ENCODE results near the gene GRM5. TPM values are rescaled to one million over a fixed set of nuclear protein-coding genes. Genes with fewer than 3 reads are reported as not detected.

Gene GRM5
- total RNA-seq, 3 donors from 2014 or later = 0.33 TPM; not detected in 2

DNA sequence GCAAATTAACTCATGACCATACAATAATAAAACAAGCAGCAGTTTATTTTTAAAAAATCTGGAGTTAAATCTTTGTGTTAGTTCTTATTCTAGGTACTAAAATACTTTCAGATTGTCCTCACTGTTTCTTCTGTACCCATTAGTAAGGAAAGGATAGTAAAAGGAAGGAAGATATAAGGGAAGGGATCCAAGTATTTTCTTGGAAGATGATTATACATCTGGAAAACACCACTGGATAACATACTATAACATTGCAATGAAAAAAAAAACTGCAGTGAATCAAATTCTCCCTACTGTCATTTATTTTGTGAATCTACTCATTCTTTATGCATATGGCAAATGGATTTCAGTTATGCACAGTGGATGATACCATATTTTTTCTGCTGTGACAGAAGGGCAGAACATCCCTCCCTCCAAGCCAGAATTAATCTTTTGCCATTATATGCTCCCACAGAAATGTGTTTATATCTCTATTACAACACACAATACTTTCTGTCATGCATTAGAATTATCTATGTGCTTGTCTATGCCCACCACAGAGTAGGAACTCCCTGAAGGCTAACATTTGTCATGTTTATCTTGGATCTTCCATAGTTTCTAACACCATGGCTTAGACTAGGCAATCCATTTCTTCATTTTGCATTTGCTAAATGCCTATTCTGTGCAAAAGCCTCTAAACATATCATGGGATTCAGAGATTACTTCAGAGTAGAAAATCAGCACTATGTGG, 446.0 kb downstream of the GRM5 start:
- intact Hi-C loops (cut with DNase I; ENCODE audit: low total_unique reads) = no loop called here
- TF ChIP-seq POLR2A (IDR thresholded peaks at IDR 0.05) (no peak), POLR2AphosphoS5 (IDR thresholded peaks at IDR 0.05) (no peak)
- TF ChIP-seq, protein P1, sequence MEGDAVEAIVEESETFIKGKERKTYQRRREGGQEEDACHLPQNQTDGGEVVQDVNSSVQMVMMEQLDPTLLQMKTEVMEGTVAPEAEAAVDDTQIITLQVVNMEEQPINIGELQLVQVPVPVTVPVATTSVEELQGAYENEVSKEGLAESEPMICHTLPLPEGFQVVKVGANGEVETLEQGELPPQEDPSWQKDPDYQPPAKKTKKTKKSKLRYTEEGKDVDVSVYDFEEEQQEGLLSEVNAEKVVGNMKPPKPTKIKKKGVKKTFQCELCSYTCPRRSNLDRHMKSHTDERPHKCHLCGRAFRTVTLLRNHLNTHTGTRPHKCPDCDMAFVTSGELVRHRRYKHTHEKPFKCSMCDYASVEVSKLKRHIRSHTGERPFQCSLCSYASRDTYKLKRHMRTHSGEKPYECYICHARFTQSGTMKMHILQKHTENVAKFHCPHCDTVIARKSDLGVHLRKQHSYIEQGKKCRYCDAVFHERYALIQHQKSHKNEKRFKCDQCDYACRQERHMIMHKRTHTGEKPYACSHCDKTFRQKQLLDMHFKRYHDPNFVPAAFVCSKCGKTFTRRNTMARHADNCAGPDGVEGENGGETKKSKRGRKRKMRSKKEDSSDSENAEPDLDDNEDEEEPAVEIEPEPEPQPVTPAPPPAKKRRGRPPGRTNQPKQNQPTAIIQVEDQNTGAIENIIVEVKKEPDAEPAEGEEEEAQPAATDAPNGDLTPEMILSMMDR (IDR thresholded peaks at IDR 0.05) = no peak
- no peaks in the 10 kb centered on the region for H3K27me3 ChIP-seq
- H3K27ac ChIP-seq = no peak overlapping the region
- H3K9me3 ChIP-seq = no peaks in the 10 kb centered on the region
- DNase-seq (ENCODE audit: low spot score in 2 of 2) = no peak
- H3K36me3 ChIP-seq = no peaks in the 10 kb centered on the region
- no peaks in the 10 kb centered on the region for H3K4me1 ChIP-seq
- no peak overlapping the region for H3K4me3 ChIP-seq

DNA sequence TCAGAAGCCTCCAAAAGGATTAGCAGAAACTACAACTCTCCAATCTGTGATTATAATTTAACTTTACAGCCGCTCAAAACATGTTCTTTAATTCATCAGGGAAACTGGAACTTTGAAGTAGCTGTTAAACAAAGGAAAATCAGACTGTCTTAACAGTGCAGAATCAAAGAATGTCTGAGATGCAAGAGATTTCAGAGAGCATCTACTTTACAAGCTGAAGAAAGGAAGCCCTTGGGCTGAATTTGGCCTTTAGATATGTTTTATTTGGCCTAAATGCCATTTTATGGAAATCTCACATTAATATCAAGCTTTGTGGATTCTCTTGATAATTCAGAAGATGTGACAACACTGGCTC, 446.7 kb downstream of the GRM5 start:
- no peak for DNase-seq (ENCODE audit: low spot score in 2 of 2)
- no peaks in the 10 kb centered on the region for H3K4me1 ChIP-seq
- H3K27ac ChIP-seq = no peak overlapping the region
- no peak for TF ChIP-seq POLR2AphosphoS5 (IDR thresholded peaks at IDR 0.05)
- TF ChIP-seq POLR2A (IDR thresholded peaks at IDR 0.05) = no peak
- TF ChIP-seq, protein P1 (IDR thresholded peaks at IDR 0.05) = no peak
- H3K36me3 ChIP-seq = no peaks in the 10 kb centered on the region
- no peaks in the 10 kb centered on the region for H3K9me3 ChIP-seq
- H3K4me3 ChIP-seq = no peak overlapping the region
- no peaks in the 10 kb centered on the region for H3K27me3 ChIP-seq
- intact Hi-C loops (cut with DNase I; ENCODE audit: low total_unique reads) = no loop called here

DNA sequence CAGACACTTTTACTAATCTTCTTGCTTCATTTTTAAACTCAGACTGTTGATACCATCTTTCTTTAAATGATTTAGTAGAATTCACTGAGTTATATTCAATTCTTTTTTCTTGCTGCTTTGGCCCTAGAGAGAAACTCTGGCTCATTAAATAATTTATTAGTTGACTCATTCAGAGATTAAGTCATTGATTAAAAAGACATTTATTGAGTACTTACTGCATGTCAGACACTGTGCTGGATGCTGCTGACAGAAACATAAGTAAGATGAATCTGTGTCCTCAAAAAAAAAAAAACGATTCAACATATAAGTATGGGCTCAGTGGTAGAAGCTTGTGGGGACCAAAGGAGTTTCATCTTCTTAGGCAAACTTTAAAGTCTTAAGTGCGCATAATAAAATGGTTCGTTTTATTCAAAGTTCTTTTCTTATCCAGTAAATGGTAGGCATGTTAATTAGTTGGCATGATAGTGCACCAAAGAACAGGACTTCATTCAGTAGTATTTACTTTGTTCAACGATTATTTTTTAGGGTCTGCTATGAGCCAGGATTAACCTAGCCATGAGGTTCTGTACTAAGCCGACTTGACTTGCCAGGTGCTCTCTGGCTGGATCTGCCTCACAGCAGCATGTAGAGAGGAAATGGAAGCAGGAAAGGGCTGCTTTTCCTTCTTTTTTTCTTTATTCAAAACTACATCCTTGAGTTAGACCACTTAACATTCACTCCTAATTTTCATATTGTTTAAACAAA, 447.3 kb downstream of the GRM5 start:
- H3K27me3 ChIP-seq = no peaks in the 10 kb centered on the region
- intact Hi-C loops (cut with DNase I; ENCODE audit: low total_unique reads) = no loop called here
- H3K36me3 ChIP-seq = no peaks in the 10 kb centered on the region
- H3K9me3 ChIP-seq = no peaks in the 10 kb centered on the region
- TF ChIP-seq POLR2AphosphoS5 (IDR thresholded peaks at IDR 0.05) = no peak
- TF ChIP-seq, protein P1 (IDR thresholded peaks at IDR 0.05) = no peak
- TF ChIP-seq POLR2A (IDR thresholded peaks at IDR 0.05) = no peak
- H3K4me1 ChIP-seq = no peaks in the 10 kb centered on the region
- H3K4me3 ChIP-seq = no peak overlapping the region
- no peak for DNase-seq (ENCODE audit: low spot score in 2 of 2)
- H3K27ac ChIP-seq = no peak overlapping the region

DNA sequence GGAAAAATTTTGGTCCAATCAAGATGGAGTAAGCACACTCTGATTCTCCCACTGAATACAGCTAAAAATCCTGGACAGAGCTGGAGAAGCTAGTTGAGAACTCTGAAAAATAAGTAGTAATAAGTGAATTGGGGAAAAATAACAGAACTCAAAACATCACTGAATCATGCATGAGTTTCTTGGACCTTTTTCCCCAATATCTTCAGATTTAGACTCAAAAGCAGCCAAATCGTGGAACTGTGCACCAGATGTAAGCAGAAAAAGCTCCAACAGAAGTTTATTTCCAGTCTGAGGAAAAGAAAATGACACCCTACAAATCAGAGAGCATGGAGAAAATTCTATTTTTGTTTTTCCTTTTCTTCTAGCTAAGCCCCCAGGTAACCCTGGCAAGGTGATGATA, 448.6 kb downstream of the GRM5 start:
- Histone ChIP-seq H3K4me3 (no peak overlapping the region), H3K27me3 (no peaks in the 10 kb centered on the region), H3K27ac (no peak overlapping the region), H3K36me3 (no peaks in the 10 kb centered on the region), H3K4me1 (no peaks in the 10 kb centered on the region), H3K9me3 (no peaks in the 10 kb centered on the region)
- DNase-seq (ENCODE audit: low spot score in 2 of 2) = no peak
- TF ChIP-seq POLR2A (IDR thresholded peaks at IDR 0.05) = no peak
- TF ChIP-seq POLR2AphosphoS5 (IDR thresholded peaks at IDR 0.05) = no peak
- TF ChIP-seq, protein P1 (IDR thresholded peaks at IDR 0.05) = no peak
- intact Hi-C loops (cut with DNase I; ENCODE audit: low total_unique reads) = no loop called here

DNA sequence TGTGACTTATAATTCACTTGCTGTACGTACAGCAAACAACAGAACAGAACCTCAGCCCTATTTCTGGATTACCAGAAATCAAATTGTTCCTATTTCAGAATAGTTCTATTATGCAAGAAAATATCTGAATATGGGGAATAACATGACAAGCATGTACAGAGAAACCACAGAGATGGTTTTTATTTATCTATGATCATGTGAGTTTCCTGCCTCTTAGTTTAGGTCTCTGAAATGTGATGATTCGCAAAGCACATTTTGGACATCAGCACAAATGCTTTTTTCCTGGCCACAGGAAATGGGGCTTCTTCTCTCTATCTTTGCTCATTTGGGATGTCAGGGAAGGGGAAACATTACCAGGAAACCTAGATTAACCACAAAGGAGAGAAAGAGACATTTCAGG, 461.5 kb downstream of the GRM5 start:
- peak overlapping the region; percentile 57 to 70 for H3K27ac ChIP-seq
- H3K27me3 ChIP-seq = no peaks in the 10 kb centered on the region
- TF ChIP-seq POLR2AphosphoS5 (IDR thresholded peaks at IDR 0.05) = no peak
- TF ChIP-seq POLR2A (IDR thresholded peaks at IDR 0.05) = no peak
- TF ChIP-seq, protein P1 (IDR thresholded peaks at IDR 0.05) = no peak
- intact Hi-C loops (cut with DNase I; ENCODE audit: low total_unique reads) = no loop called here
- H3K4me3 ChIP-seq = no peak overlapping the region
- H3K36me3 ChIP-seq = no peaks in the 10 kb centered on the region
- no peaks in the 10 kb centered on the region for H3K9me3 ChIP-seq
- no peaks in the 10 kb centered on the region for H3K4me1 ChIP-seq
- no peak for DNase-seq (ENCODE audit: low spot score in 2 of 2)
